IPS-15b (cell line): Measurements from ENCODE around the gene MMP24OS.
"Not testable (repeated sequence)": the region's sequence is repeated elsewhere in the genome, so short reads cannot be mapped to it uniquely, and the experiment has no call there.

ENCODE experiments used
- H3K27me3 ChIP-seq: one replicate; pipeline ENCODE4 v1.6.1; 2013; ENCODE audit warnings: low read length; ENCODE audit not compliant: control insufficient read depth, insufficient read depth
- H3K36me3 ChIP-seq: one replicate; pipeline ENCODE4 v1.6.1; 2013; ENCODE audit warnings: low read length; ENCODE audit not compliant: control insufficient read depth, insufficient read depth
- H3K4me1 ChIP-seq: one replicate; pipeline ENCODE4 v1.6.1; 2013; ENCODE audit warnings: mild to moderate bottlenecking, low read length; ENCODE audit not compliant: control insufficient read depth, insufficient read depth
- H3K4me3 ChIP-seq: one replicate; pipeline ENCODE4 v1.5.1; 2013; ENCODE audit warnings: low read depth, low read length
- H3K9ac ChIP-seq: one replicate; pipeline ENCODE4 v1.6.1; 2013; ENCODE audit warnings: low read depth, mild to moderate bottlenecking, low read length
- H3K9me3 ChIP-seq: one replicate; pipeline ENCODE4 v1.6.1; 2013; ENCODE audit warnings: mild to moderate bottlenecking, low read length; ENCODE audit not compliant: control insufficient read depth, insufficient read depth

MMP24OS gene

DNA sequence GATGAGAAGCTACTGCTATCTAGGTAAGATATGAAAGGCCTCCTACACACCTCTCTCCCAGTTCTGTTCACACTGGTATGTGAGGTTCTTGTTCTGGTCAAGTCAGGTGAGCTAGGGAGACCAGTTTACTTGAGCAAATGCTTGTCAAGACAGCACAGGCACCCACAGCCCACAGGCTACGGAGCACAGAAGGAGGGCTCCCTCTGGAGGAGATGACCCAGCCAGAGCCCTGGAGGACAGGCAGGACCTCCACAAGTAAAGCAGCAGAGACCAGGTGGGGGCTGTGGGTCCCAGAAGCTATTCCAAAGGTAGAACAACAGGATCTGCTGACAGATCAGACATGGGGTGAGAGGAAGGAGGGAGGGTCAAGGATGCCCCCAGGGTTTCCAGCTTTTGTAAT is 13.2 kb downstream of the MMP24OS start:
- H3K36me3 ChIP-seq: peaks cover 16% of the 10 kb centered on the region
- H3K4me1 ChIP-seq: peaks cover 16% of the 10 kb centered on the region
- no peak overlapping the region for H3K4me3 ChIP-seq
- no peaks in the 10 kb centered on the region for H3K9me3 ChIP-seq
- H3K27me3 ChIP-seq: no peaks in the 10 kb centered on the region
- H3K9ac ChIP-seq: no peak overlapping the region

DNA sequence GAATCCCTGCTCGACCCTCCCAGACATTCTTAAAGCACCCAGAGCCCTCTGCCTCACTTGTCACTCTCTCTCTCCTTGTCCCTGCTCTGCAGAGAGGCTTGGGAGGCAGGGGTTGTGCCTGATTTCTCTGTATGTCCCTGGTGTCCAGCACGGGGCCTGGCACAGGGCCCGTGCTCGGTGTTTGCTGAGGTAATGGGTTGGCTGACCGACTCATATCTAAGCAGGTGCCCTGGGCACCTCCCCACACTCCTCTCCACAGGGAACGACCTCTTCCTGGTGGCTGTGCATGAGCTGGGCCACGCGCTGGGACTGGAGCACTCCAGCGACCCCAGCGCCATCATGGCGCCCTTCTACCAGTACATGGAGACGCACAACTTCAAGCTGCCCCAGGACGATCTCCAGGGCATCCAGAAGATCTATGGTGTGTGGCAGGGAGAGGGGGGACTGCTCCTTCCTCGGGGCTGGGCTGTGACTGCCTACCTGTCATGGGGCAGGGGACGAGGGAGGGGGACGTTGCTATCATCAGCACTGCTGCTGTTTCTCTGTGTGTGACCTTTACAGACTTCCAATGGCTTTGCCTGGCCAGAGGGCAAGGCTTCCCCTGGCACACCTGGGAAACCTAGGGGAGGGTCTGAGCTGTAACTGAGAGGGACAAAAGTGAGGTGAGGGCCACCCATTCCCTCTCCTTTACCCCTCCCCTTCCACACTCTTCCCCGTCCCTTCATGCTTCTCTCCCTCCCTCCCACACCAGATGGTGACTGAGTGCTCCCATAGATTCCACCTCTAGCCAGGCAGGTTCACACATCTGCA is 14.2 kb downstream of the MMP24OS start:
- H3K9ac ChIP-seq: peak overlapping the region; percentile 51
- peaks cover 24% of the 10 kb centered on the region for H3K4me1 ChIP-seq
- H3K27me3 ChIP-seq: no peaks in the 10 kb centered on the region
- H3K9me3 ChIP-seq: no peaks in the 10 kb centered on the region
- H3K4me3 ChIP-seq: peak overlapping the region; percentile 0
- H3K36me3 ChIP-seq: peaks cover 12% of the 10 kb centered on the region

DNA sequence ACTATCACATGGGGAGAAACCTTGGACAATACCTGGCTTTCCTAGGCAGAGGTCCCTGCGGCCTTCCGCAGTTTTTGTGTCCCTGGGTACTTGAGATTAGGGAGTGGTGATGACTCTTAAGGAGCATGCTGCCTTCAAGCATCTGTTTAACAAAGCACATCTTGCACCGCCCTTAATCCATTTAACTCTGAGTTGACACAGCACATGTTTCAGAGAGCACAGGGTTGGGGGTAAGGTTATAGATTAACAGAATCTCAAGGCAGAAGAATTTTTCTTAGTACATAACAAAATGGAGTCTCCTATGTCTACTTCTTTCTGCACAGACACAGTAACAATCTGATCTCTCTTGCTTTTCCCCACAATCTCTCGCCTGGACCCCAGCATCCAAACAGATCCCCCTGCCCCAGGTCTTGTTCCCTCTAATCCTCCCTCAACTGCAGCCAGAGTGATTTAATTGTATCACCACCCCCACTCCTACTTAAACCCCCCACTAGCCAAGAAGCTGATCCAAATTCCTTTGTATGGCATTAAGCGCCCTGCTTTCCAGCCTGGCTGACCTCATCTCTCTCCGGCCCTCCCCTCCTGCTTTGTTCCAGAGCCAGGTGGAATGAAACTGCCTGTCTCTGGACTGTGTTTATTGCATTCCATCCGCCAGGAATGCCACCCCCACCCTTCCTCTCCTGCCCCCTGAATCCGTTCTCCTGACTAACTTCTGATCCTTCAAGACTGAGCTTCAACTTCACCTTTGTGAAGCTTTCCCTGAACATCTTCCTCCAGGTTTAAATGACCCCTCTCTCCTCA is 15.0 kb downstream of the MMP24OS start:
- not testable (repeated sequence) for H3K27me3 ChIP-seq, H3K4me3 ChIP-seq, H3K9me3 ChIP-seq
- peaks cover 12% of the 10 kb centered on the region for H3K36me3 ChIP-seq
- H3K4me1 ChIP-seq: peaks cover 28% of the 10 kb centered on the region
- H3K9ac ChIP-seq: peak overlapping the region; percentile 51

DNA sequence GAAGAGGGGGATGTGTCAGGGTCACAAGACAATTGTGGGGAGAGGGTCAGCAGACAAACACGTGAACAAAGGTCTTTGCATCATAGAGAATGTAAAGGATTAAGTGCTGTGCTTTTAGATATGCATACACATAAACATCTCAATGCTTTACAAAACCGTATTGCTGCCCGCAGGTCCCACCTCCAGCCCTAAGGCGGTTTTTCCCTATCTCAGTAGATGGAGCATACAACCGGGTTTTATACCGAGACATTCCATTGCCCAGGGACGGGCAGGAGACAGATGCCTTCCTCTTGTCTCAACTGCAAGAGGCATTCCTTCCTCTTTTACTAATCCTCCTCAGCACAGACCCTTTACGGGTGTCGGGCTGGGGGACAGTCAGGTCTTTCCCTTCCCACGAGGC is 15.6 kb downstream of the MMP24OS start:
- not testable (repeated sequence) for H3K4me3 ChIP-seq, H3K9ac ChIP-seq, H3K9me3 ChIP-seq, H3K27me3 ChIP-seq
- Histone ChIP-seq H3K4me1 (peaks cover 28% of the 10 kb centered on the region), H3K36me3 (peaks cover 12% of the 10 kb centered on the region)

DNA sequence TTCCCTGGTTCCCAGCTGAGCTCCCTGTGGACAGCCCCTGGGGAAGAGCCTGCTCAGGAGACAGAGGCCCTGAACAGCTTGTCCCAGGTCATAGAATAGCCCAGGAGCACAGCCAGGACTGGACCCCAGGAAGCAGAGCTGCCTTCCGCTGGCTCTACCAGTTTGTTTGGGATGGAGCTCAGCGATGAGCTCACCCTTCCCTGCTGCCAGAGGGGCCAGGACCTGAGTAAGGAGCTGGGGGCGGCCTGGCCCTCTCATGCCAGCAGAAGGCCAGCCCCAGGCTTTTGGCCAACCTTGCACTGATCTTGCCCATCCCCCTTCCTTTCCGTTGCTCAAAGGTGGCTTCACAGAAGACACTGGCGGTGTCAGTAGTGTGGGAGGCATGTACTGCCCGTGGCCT is 17.5 kb downstream of the MMP24OS start:
- H3K4me1 ChIP-seq: peaks cover 28% of the 10 kb centered on the region
- peaks cover 6% of the 10 kb centered on the region for H3K36me3 ChIP-seq

DNA sequence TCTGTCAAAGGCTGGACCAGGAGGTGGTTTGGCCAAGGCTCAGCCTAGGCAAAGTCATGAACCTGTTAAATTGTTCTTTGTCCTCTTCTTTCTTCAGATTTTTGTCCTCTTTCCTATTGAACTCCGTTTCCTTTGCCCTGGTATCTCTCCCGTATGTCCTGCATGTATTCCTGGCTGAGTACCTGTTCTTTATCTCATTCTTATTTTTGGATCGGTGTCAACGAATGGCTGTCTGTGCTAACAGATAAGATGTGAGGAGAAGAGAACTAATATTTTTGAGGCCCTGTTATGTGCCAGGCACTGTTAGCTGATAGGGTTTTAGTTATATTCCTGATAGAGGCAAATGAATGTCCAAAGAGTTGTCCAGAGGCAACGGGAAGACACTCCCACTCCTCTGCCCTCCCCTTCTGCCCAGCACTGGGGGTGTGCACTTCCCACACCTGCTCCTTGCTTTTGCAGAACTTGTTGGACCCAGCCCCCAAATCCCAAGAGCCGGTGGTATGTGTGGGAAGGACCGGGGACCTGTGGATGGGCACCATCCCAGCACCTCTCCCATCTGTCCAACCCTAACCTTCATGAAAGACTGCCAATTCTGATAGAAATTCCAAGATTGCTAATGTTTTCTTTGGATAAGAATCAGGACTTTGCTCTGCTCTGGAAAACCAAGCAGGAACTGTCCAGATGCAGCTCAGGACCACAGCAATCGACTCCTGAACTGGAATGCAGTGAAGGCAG is 20.6 kb downstream of the MMP24OS start:
- Histone ChIP-seq H3K9ac (no peak overlapping the region), H3K4me1 (peaks cover 18% of the 10 kb centered on the region), H3K27me3 (no peaks in the 10 kb centered on the region), H3K4me3 (no peak overlapping the region), H3K9me3 (no peaks in the 10 kb centered on the region), H3K36me3 (peaks cover 6% of the 10 kb centered on the region)

More for the DNA sequence above, 17.5 kb downstream of the MMP24OS start:
- no peaks in the 10 kb centered on the region for H3K9me3 ChIP-seq
- no peaks in the 10 kb centered on the region for H3K27me3 ChIP-seq
- H3K4me3 ChIP-seq: no peak overlapping the region
- H3K9ac ChIP-seq: peak overlapping the region; percentile 28

DNA sequence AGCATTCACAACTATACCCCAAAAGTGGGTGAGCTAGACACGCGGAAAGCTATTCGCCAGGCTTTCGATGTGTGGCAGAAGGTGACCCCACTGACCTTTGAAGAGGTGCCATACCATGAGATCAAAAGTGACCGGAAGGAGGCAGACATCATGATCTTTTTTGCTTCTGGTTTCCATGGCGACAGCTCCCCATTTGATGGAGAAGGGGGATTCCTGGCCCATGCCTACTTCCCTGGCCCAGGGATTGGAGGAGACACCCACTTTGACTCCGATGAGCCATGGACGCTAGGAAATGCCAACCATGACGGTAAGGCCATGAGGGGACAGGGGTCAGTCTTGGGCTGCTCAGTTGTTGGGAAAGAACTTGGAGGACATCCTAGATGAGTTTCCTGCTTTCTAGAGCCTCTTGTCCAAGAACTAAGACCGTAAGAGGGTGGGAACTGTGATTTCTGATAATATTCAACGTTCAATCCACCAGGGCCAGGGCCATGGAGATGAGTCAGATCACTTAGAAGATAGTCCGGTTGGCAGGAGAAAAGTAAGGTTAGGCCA is 23.4 kb downstream of the MMP24OS start:
- Histone ChIP-seq H3K4me3 (no peak overlapping the region), H3K36me3 (peaks cover 7% of the 10 kb centered on the region)

DNA sequence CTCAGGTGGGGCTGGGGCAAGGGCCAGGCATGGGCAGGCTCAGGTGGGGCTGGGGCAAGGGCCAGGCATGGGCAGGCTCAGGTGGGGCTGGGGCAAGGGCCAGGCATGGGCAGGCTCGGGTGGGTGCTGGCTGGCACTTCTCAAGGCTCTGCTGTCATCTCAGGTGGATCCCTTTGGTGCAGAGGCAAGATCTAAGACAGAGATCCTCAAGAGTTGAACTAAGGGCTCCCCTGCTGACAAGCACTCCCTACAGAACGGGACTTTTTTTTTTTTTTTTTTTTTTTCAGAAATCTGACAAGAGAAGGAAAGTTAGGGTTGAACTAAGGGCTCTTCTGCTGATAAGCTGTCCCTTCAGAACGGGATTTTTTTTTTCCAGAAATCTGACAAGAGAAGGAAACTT is 24.9 kb downstream of the MMP24OS start:
- H3K9ac ChIP-seq: no peak overlapping the region
- peaks cover 7% of the 10 kb centered on the region for H3K36me3 ChIP-seq
- H3K9me3 ChIP-seq: no peaks in the 10 kb centered on the region
- no peak overlapping the region for H3K4me3 ChIP-seq
- no peaks in the 10 kb centered on the region for H3K27me3 ChIP-seq
- H3K4me1 ChIP-seq: peaks cover 2% of the 10 kb centered on the region

More for the DNA sequence above, 23.4 kb downstream of the MMP24OS start:
- no peaks in the 10 kb centered on the region for H3K27me3 ChIP-seq
- H3K9ac ChIP-seq: no peak overlapping the region
- H3K4me1 ChIP-seq: peaks cover 12% of the 10 kb centered on the region
- H3K9me3 ChIP-seq: no peaks in the 10 kb centered on the region

DNA sequence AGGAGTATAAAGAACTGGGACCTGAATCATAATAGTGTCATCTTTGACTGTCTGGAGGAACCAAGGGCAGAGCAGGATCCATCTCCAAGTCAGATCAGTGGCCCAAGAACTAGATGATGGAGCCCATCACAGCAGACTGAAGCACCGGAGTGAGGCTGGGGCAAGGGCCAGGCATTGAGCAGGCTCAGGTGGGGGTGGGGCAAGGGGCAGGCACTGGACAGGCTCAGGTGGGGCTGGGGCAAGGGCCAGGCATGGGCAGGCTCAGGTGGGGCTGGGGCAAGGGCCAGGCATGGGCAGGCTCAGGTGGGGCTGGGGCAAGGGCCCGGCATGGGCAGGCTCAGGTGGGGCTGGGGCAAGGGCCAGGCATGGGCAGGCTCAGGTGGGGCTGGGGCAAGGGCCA is 25.3 kb downstream of the MMP24OS start:
- H3K9ac ChIP-seq, H3K27me3 ChIP-seq, H3K4me1 ChIP-seq, H3K4me3 ChIP-seq, H3K9me3 ChIP-seq, H3K36me3 ChIP-seq: not testable (repeated sequence)

DNA sequence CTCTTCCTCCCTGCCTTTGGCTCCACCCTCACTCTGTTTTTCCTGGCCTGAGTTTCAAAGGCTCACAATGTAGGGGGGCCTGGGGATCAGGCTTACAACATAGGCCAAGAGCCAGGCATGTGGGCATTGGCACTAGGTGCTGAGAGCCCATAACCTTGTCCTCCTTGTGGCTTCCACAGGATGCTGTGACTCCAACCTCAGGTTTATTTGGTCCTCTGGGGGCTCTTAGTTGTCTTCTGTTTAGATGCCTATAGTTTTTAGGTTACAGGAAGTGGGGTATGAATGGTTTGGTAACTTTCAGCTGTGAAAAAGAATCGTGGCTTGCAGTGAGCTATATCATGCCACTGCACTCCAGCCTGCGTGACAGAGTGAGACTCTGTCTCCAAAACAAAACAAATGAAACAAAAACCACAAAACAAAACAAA is 25.9 kb downstream of the MMP24OS start:
- Histone ChIP-seq H3K9ac (no peak overlapping the region), H3K4me3 (no peak overlapping the region), H3K4me1 (peaks cover 2% of the 10 kb centered on the region), H3K36me3 (peaks cover 9% of the 10 kb centered on the region), H3K9me3 (no peaks in the 10 kb centered on the region), H3K27me3 (no peaks in the 10 kb centered on the region)

DNA sequence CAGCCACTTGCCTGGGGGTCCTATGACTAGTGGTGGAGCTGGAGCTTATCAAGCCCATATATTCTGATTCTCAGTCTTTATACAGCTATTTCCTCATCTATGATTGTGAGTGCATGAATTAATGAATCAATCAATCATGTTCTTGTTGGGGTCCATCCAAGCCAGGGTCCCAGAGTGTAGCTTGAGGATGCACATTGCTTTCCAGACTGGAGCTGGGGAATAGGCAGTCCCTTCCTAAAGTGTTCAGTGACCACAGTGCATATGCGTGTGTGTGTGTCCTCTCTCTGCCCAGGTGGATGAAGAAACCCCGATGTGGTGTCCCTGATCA is 26.3 kb downstream of the MMP24OS start:
- Histone ChIP-seq H3K4me1 (peaks cover 2% of the 10 kb centered on the region), H3K4me3 (no peak overlapping the region), H3K36me3 (peaks cover 12% of the 10 kb centered on the region), H3K9me3 (no peaks in the 10 kb centered on the region), H3K9ac (no peak overlapping the region), H3K27me3 (no peaks in the 10 kb centered on the region)
